ENCODE results near the gene BACH2. TPM values are rescaled to one million over a fixed set of nuclear protein-coding genes. Genes with fewer than 3 reads are reported as not detected.
A peak's percentile ranks its signal among the peaks of the same experiment; 100 is the strongest.

BACH2 gene
- total and polyA plus RNA-seq, 12 donors, result 0.16 to 4.7 (median 2.4) TPM

DNA sequence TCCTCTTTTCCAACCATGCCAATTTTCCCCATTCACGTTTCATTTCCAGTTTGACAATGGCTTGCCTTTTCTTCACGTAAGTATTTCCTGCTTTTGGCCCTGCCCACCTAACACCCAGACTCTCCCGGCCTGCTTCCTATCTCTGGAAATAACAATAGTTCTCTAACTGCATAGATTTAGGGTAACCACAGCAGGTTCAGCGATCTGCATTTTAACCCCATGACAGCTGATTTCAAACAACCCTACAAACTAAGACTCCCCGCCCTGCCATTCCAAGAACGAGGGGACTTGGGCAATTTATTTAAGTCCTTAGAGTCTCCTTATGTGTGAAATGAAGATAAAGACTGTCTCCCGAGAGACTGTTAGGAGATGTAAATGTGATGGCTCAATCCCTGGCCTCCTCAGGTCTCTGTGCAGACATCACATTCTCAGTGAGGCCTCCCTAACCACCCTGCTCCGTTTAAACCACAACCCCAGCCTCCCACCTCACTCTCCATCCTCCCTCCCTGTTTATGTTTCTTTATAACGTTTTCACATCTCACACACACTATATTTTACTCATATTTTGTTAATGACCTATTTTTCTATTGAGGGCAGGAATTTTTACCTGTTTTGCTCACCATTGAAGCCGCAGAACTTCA is 267.5 kb downstream of the BACH2 start:
- Histone ChIP-seq H3K4me1 (peaks cover 0 to 14% (median 0%) of the 10 kb centered on the region in 9 donors), H3K27ac (no peak overlapping the region), H3K27me3 (no peaks in the 10 kb centered on the region), H3K4me3 (no peak overlapping the region), H3K36me3 (no peaks in the 10 kb centered on the region), H3K9me3 (no peaks in the 10 kb centered on the region)
- ATAC-seq (no peak), DNase-seq (no peak)
- TF ChIP-seq CTCF (IDR thresholded peaks at IDR 0.05), result no peak
- intact Hi-C loops (cut with DNase I), result no loop called here
- WGBS, 2 donors, result 73% methylated on average over 10 of the region's 10 CpGs

DNA sequence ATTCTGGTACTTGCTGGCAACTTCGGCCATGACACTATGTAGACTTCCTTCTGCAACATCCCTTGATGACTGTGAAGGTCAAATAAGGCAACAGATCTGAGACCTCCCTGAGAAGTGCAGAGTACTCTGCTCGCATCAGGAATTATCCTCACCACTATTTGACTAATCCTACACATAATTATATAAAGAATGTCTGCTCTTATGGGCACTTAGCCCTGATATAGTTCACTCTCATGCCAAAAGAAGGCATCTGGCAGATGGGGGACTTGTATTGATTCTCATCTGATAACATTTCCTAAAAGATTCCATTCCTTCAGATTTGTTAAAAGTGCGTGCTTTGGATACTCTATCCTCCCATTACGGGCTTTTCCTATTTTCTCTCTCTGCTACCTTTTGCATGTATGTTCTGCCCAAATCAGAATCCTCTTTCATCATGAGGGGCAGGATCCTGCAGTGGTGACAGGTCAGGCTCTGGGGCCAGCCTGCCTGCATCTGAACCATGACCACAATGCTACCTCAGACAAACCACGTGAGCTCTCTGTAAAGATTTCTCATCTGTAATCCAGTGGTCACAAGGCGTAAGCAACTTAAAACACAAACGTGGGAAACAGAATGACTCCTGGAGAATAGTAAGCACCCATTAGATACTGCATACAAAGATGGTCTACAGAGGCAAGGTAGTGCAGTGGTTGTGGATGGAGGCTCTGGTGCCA is 268.4 kb downstream of the BACH2 start:
- H3K9me3 ChIP-seq, result no peaks in the 10 kb centered on the region
- no peaks in the 10 kb centered on the region for H3K36me3 ChIP-seq
- peaks cover 0 to 14% (median 0%) of the 10 kb centered on the region in 9 donors for H3K4me1 ChIP-seq
- H3K27me3 ChIP-seq, result no peaks in the 10 kb centered on the region
- H3K27ac ChIP-seq, result no peak overlapping the region
- DNase-seq (no peak), ATAC-seq (no peak)
- intact Hi-C loops (cut with DNase I), result no loop called here
- no peak overlapping the region for H3K4me3 ChIP-seq
- no peak for TF ChIP-seq CTCF (IDR thresholded peaks at IDR 0.05)
- WGBS, 2 donors, result 89 to 92% methylated on average over 7 of the region's 7 CpGs

- no peak for ATAC-seq
- DNase-seq, result no peak
- WGBS, 2 donors, result 81 to 90% methylated on average over 1 of the region's 1 CpG
Measured at GRCh38 chr6:90026216-90026615, 270.4 kb downstream of the BACH2 start.

More at GRCh38 chr6:90026216-90026615, 270.4 kb downstream of the BACH2 start:
- TF ChIP-seq CTCF (IDR thresholded peaks at IDR 0.05), result no peak
- intact Hi-C loops (cut with DNase I), result no loop called here
- peak overlapping the region in 1 of 10 donors; percentile 42 for H3K27ac ChIP-seq
- no peak overlapping the region for H3K4me3 ChIP-seq
- H3K27me3 ChIP-seq, result no peaks in the 10 kb centered on the region
- H3K4me1 ChIP-seq, result peaks cover 0 to 14% (median 0%) of the 10 kb centered on the region in 9 donors
- H3K36me3 ChIP-seq, result no peaks in the 10 kb centered on the region
- no peaks in the 10 kb centered on the region for H3K9me3 ChIP-seq

Measured in heart right ventricle (tissue), 16 donors.